NK-92 treated with Interleukin-12 subunit alpha and Interleukin-12 subunit beta, amount 100 ng/mL, for 24 hours (cell line): Measurements from ENCODE around the gene TSPAN7.

Experiments used
- DNase-seq: peaks from one replicate; lab custom pipeline; 2025; lab: John Stamatoyannopoulos, UW

The TSPAN7 gene

GRCh38 chrX:38694394-38694793 lies 133.1 kb downstream of the TSPAN7 start:
- DNase-seq = no peak

GRCh38 chrX:38697461-38697860 lies 136.1 kb downstream of the TSPAN7 start:
- no peak for DNase-seq

- no peak for DNase-seq
Observed at GRCh38 chrX:38699121-38699520, 137.8 kb downstream of the TSPAN7 start.

- DNase-seq = no peak
Observed at GRCh38 chrX:38699696-38700095, 138.4 kb downstream of the TSPAN7 start.

GRCh38 chrX:38701073-38701472 lies 139.7 kb downstream of the TSPAN7 start:
- no peak for DNase-seq

GRCh38 chrX:38704146-38704882 lies 143.0 kb downstream of the TSPAN7 start:
- DNase-seq = no peak

GRCh38 chrX:38717871-38718270 lies 156.5 kb downstream of the TSPAN7 start:
- DNase-seq = no peak

GRCh38 chrX:38718311-38718710 lies 157.0 kb downstream of the TSPAN7 start:
- no peak for DNase-seq

- DNase-seq = no peak
Observed at GRCh38 chrX:38726612-38727011, 165.3 kb downstream of the TSPAN7 start.

GRCh38 chrX:38727668-38728067 lies 166.3 kb downstream of the TSPAN7 start:
- no peak for DNase-seq

GRCh38 chrX:38732866-38733265 lies 171.5 kb downstream of the TSPAN7 start:
- DNase-seq = no peak
